GM19043 (cell line): Measurements from ENCODE around the gene STARD3NL.
A peak's percentile ranks its signal among the peaks of the same experiment; 100 is the strongest.
"Not testable (repeated sequence)": the region's sequence is repeated elsewhere in the genome, so short reads cannot be mapped to it uniquely, and the experiment has no call there.

ENCODE experiments used
- ATAC-seq: cut with Tn5 transposase; IDR thresholded peaks from one replicate; pipeline ENCODE4 v1.9.1; 2021; ENCODE audit warnings: low read depth; ENCODE audit not compliant: unreplicated experiment

STARD3NL gene

GRCh38 chr7:38220452-38220851 lies 42.4 kb downstream of the STARD3NL start:
- no peak for ATAC-seq

- peak; percentile 73 for ATAC-seq
Observed at GRCh38 chr7:38222481-38223096, 44.5 kb downstream of the STARD3NL start.

GRCh38 chr7:38223306-38223705 lies 45.3 kb downstream of the STARD3NL start:
- ATAC-seq = no peak

GRCh38 chr7:38224392-38224791 lies 46.3 kb downstream of the STARD3NL start:
- no peak for ATAC-seq

GRCh38 chr7:38229386-38229785 lies 51.3 kb downstream of the STARD3NL start:
- no peak for ATAC-seq

GRCh38 chr7:38229884-38230642 lies 52.0 kb downstream of the STARD3NL start:
- ATAC-seq = no peak

- peak; percentile 85 for ATAC-seq
Observed at GRCh38 chr7:38232502-38233366, 54.7 kb downstream of the STARD3NL start.

GRCh38 chr7:38234759-38235158 lies 56.7 kb downstream of the STARD3NL start:
- not testable (repeated sequence) for ATAC-seq

- ATAC-seq = no peak
Observed at GRCh38 chr7:38235606-38236005, 57.6 kb downstream of the STARD3NL start.

- not testable (repeated sequence) for ATAC-seq
Observed at GRCh38 chr7:38239129-38239528, 61.1 kb downstream of the STARD3NL start.

GRCh38 chr7:38241071-38241470 lies 63.0 kb downstream of the STARD3NL start:
- ATAC-seq = no peak

- ATAC-seq = no peak
Observed at GRCh38 chr7:38242814-38243213, 64.8 kb downstream of the STARD3NL start.

- not testable (repeated sequence) for ATAC-seq
Observed at GRCh38 chr7:38243345-38243744, 65.3 kb downstream of the STARD3NL start.

GRCh38 chr7:38244516-38244915 lies 66.5 kb downstream of the STARD3NL start:
- ATAC-seq = no peak

- ATAC-seq = no peak
Observed at GRCh38 chr7:38245409-38245977, 67.4 kb downstream of the STARD3NL start.

- ATAC-seq = no peak
Observed at GRCh38 chr7:38248069-38248567, 70.1 kb downstream of the STARD3NL start.

- ATAC-seq = peak; percentile 85
Observed at GRCh38 chr7:38249849-38250248, 71.8 kb downstream of the STARD3NL start.

GRCh38 chr7:38257350-38257677 lies 79.3 kb downstream of the STARD3NL start:
- no peak for ATAC-seq

GRCh38 chr7:38259157-38259556 lies 81.1 kb downstream of the STARD3NL start:
- not testable (repeated sequence) for ATAC-seq

GRCh38 chr7:38261601-38262000 lies 83.6 kb downstream of the STARD3NL start:
- not testable (repeated sequence) for ATAC-seq

GRCh38 chr7:38262026-38262425 lies 84.0 kb downstream of the STARD3NL start:
- ATAC-seq = not testable (repeated sequence)
